PC-9 (cell line): ENCODE measurements around the gene DIRAS1. TPM values are rescaled to one million over a fixed set of nuclear protein-coding genes. Genes with fewer than 3 reads are reported as not detected.

ENCODE experiments used
- BruUV-seq: library from RNA; stranded (reverse); fragments of 400-500 nt; replicated peaks from 2 replicates; lab custom pipeline; 2021; lab: Mats Ljungman, UMichigan
- CTCF ChIA-PET: fragments of 300-600 bp; sonication (Branson Sonifier 250); formaldehyde crosslinking; loops from one replicate; lab custom pipeline; 2022; ENCODE audit warnings: antibody characterized with exemption; lab: Charles Lee
- POLR2A ChIA-PET: fragments of 300-600 bp; sonication (Branson Sonifier 250); formaldehyde crosslinking; loops from one replicate; lab custom pipeline; 2022; ENCODE audit warnings: antibody characterized with exemption; ENCODE audit not compliant: unreplicated experiment; lab: Charles Lee
- DNase-seq, 2 experiments: peaks; one replicate each; pipeline versions ENCODE4 v3.0.0 to v3.0.0-alpha.2; 2015 to 2022; ENCODE audit warnings: mixed read lengths in 1 of 2
- H2AFZ ChIP-seq: fragments of 200-600 bp; sonication (generic); 2 replicates; pipeline ENCODE4 v1.8.1; 2017; ENCODE audit warnings: antibody characterized with exemption
- H3F3A ChIP-seq: fragments of 200-600 bp; sonication (generic); 2 replicates; pipeline ENCODE4 v1.8.1; 2017; ENCODE audit warnings: antibody characterized with exemption, mild to moderate bottlenecking, low read depth; ENCODE audit not compliant: insufficient read depth
- H3K27ac ChIP-seq: fragments of 200-600 bp; sonication (generic); 2 replicates; pipeline ENCODE4 v1.6.1; 2016; ENCODE audit warnings: mixed run types
- H3K27me3 ChIP-seq: fragments of 200-600 bp; sonication (generic); 2 replicates; pipeline ENCODE4 v1.6.1; 2016; ENCODE audit warnings: low read depth, mixed run types; ENCODE audit not compliant: insufficient read depth
- H3K36me3 ChIP-seq: fragments of 200-600 bp; sonication (generic); 2 replicates; pipeline ENCODE4 v1.6.1; 2016; ENCODE audit warnings: low read depth, mixed run types
- H3K4me1 ChIP-seq: fragments of 200-600 bp; sonication (generic); replicated peaks from 2 replicates; pipeline ENCODE4 v1.6.1; 2016; ENCODE audit warnings: mixed run types; ENCODE audit not compliant: insufficient read depth
- H3K4me2 ChIP-seq: fragments of 200-600 bp; sonication (generic); 2 replicates; pipeline ENCODE4 v1.6.1; 2017; ENCODE audit warnings: mixed run types
- H3K4me3 ChIP-seq: fragments of 200-600 bp; sonication (generic); 2 replicates; pipeline ENCODE4 v1.6.1; 2016; ENCODE audit warnings: mixed run types
- H3K79me2 ChIP-seq: fragments of 200-600 bp; sonication (generic); 2 replicates; pipeline ENCODE4 v1.6.1; 2017; ENCODE audit warnings: low read depth, mixed run types
- H3K9me2 ChIP-seq: fragments of 200-600 bp; sonication (generic); 2 replicates; pipeline ENCODE4 v1.8.1; 2017; ENCODE audit warnings: mild to moderate bottlenecking; ENCODE audit not compliant: insufficient read depth
- H3K9me3 ChIP-seq: fragments of 200-600 bp; sonication (generic); 2 replicates; pipeline ENCODE4 v1.8.1; 2016; ENCODE audit warnings: low read depth; ENCODE audit not compliant: insufficient read depth
- H4K20me1 ChIP-seq: fragments of 200-600 bp; sonication (generic); 2 replicates; pipeline ENCODE4 v1.8.1; 2017; ENCODE audit not compliant: insufficient read depth
- EZH2 ChIP-seq: fragments of 200-600 bp; sonication (generic); IDR thresholded peaks from 2 replicates; pipeline ENCODE4 v1.8.0; 2017; ENCODE audit warnings: antibody characterized with exemption, low read depth
- intact Hi-C: fragments of 100-400 bp; cut with micrococcal nuclease; formaldehyde crosslinking; loops from one replicate; pipeline ENCODE4 v1.10.0; 2022; ENCODE audit not compliant: unreplicated experiment
- total RNA-seq: library from RNA; stranded (reverse); gene quantifications from 2 replicates; pipeline ENCODE4 v1.2.3, GENCODE V29; 2021
- TF ChIP-seq, protein P1 (sequence below): fragments of 200-600 bp; sonication (generic); conservative IDR thresholded peaks from 2 replicates; pipeline ENCODE4 v1.6.1; 2017; ENCODE audit warnings: mixed run types, antibody characterized with exemption, mild to moderate bottlenecking, moderate library complexity

DIRAS1 gene
- total RNA-seq, 1 experiment from 2014 or later, result 0.57 TPM

DNA sequence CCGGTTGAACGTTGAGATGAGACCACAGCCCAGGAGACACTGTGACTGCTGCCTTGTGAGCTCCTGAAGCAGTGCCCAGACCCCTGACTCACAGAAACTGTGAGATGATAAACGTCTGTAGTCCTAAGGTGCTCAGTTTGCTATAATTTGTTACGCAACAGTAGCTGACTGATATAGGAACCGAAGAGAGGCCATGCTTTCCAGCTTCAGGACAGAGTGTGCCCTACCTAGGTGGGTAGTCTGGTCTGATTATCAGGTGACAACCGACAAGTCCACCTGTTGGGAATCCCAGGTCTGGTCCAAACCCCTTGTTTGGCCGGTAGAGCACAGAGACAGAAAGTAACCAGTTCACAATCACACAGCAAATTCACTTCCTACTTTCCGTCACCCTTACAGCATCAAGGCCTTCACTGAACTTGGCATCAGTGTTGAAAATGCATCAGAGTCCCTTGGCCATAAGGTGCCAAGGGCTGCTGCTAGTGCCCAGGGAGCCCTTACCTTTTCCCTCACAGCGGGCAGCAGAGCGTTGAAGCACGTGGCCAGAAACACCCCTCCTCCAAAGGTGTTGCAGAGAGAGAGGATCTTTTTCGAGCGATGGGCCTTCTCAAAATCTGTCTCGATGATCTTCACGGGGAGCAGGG lies 15.5 kb upstream of the DIRAS1 start:
- TF ChIP-seq EZH2, result no peak
- TF ChIP-seq, protein P1, sequence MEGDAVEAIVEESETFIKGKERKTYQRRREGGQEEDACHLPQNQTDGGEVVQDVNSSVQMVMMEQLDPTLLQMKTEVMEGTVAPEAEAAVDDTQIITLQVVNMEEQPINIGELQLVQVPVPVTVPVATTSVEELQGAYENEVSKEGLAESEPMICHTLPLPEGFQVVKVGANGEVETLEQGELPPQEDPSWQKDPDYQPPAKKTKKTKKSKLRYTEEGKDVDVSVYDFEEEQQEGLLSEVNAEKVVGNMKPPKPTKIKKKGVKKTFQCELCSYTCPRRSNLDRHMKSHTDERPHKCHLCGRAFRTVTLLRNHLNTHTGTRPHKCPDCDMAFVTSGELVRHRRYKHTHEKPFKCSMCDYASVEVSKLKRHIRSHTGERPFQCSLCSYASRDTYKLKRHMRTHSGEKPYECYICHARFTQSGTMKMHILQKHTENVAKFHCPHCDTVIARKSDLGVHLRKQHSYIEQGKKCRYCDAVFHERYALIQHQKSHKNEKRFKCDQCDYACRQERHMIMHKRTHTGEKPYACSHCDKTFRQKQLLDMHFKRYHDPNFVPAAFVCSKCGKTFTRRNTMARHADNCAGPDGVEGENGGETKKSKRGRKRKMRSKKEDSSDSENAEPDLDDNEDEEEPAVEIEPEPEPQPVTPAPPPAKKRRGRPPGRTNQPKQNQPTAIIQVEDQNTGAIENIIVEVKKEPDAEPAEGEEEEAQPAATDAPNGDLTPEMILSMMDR, result no peak
- Histone ChIP-seq H3K79me2 (no peaks in the 10 kb centered on the region), H3K9me3 (no peaks in the 10 kb centered on the region), H3K9me2 (no peaks in the 10 kb centered on the region), H3K27me3 (no peaks in the 10 kb centered on the region), H3K27ac (no peak overlapping the region), H4K20me1 (no peaks in the 10 kb centered on the region), H3K4me2 (no peak overlapping the region), H3F3A (no peaks in the 10 kb centered on the region), H3K4me3 (no peak overlapping the region), H2AFZ (no peak overlapping the region), H3K4me1 (no peaks in the 10 kb centered on the region), H3K36me3 (no peaks in the 10 kb centered on the region)
- intact Hi-C loops, result no loop called here
- no peak for DNase-seq
- ChIA-PET CTCF (no interaction called here), POLR2A (no interaction called here)
- no TSS peak for BruUV-seq

DNA sequence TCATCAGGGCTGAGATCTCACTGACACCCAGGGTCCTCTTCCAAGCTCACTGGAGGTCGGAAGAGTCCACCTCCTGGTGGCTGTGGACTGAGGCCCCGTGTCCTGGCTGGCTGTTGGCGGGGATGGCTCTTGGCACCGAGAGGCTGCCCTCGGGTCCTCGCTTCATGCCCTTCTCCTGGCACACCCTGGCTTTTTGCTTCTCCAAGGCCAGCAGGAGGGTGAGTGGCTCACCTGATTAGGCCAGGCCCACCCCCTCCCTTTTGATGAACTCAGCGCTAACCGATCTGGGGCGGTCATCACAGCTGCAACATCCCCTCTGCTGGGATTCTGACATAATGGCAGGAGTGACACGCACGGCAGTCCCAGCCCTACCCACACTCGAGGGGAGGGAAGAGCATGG lies 14.2 kb upstream of the DIRAS1 start:
- Histone ChIP-seq H3K9me2 (no peaks in the 10 kb centered on the region), H2AFZ (no peak overlapping the region), H3K9me3 (no peaks in the 10 kb centered on the region), H3K4me3 (no peak overlapping the region), H3K4me2 (no peak overlapping the region), H4K20me1 (no peaks in the 10 kb centered on the region), H3F3A (no peaks in the 10 kb centered on the region), H3K36me3 (no peaks in the 10 kb centered on the region), H3K27ac (no peak overlapping the region), H3K79me2 (no peaks in the 10 kb centered on the region), H3K4me1 (no peaks in the 10 kb centered on the region), H3K27me3 (no peaks in the 10 kb centered on the region)
- ChIA-PET POLR2A (no interaction called here), CTCF (no interaction called here)
- intact Hi-C loops, result no loop called here
- no TSS peak for BruUV-seq
- TF ChIP-seq, protein P1, result no peak
- TF ChIP-seq EZH2, result no peak
- DNase-seq, result no peak

DNA sequence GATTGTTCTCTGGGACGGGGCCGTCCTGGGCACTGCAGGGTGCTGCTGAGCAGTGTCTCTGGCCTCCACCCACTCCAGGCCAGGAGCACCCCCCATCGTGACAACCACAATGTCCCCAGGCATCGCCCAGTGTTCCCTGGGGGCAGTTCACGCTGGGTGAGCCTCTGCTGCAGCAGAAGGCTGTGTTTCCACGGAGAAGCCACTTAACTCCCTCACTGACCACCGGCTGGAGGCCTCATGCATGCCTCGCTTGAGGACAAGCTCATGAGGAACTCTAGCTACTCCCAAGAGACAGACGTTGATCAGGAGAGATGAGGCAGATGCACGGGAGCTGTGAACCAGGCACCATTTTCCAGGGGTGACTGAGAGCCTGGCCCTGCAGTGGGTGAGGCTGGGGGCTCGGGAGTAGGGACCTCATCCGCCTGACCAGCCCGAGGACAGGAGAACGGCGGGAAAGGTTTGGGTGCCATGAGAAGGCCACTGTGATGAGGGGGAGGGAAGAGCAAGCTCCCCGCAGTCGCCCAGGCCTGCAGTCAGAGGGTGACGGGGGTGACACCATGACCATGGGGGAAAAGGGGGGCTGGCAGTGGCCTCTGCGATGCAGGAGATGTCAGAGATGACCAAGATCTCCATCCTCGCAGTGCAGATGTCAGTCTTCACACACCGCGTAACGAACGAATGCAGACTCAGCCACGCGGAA lies 13.6 kb upstream of the DIRAS1 start:
- no peaks in the 10 kb centered on the region for H3K79me2 ChIP-seq
- H3K9me3 ChIP-seq, result no peaks in the 10 kb centered on the region
- intact Hi-C loops, result no loop called here
- H3K27ac ChIP-seq, result no peak overlapping the region
- no peaks in the 10 kb centered on the region for H3K4me1 ChIP-seq
- H3K4me3 ChIP-seq, result no peak overlapping the region
- H3F3A ChIP-seq, result no peaks in the 10 kb centered on the region
- H3K9me2 ChIP-seq, result no peaks in the 10 kb centered on the region
- TF ChIP-seq EZH2, result no peak
- TF ChIP-seq, protein P1, result no peak
- no peak overlapping the region for H3K4me2 ChIP-seq
- no peaks in the 10 kb centered on the region for H3K36me3 ChIP-seq
- no peak overlapping the region for H2AFZ ChIP-seq
- H4K20me1 ChIP-seq, result no peaks in the 10 kb centered on the region
- CTCF ChIA-PET, result no interaction called here
- POLR2A ChIA-PET, result no interaction called here
- no TSS peak for BruUV-seq
- no peaks in the 10 kb centered on the region for H3K27me3 ChIP-seq
- DNase-seq, result no peak
